ENCODE results near the gene OR1N1.

The OR1N1 gene

DNA sequence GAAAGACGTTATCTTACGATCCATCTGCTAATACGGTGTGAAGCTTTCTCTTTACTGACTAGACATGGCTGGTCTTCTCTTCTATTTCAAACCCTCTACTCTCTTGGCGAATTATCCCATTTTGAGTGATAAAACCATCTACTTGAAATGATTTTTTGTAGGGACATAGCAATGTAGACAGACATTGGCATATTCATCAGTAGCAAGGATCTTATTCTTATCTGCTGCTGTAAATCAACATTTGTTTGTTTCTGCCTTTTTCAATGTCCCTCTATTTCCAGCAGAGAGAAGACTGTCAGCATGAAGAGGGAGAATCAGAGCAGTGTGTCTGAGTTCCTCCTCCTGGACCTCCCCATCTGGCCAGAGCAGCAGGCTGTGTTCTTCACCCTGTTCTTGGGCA, 8.3 kb downstream of the OR1N1 start, which contains the start of gene OR1J4:
TSS of gene OR1J4 (plus strand) at position 301 of the 400 bp plus-strand sequence. CDS start at position 301, 0 bp downstream.
- ChIA-PET POLR2A (ENCODE audit: low non-redundant PET) (no interaction called here), CTCF (interaction anchor here (0.7 kb wide), 1 partner anchor 734 kb away, joined by 3 read pairs; no protein-coding TSS in a partner anchor)
- TF ChIP-seq, protein P1, sequence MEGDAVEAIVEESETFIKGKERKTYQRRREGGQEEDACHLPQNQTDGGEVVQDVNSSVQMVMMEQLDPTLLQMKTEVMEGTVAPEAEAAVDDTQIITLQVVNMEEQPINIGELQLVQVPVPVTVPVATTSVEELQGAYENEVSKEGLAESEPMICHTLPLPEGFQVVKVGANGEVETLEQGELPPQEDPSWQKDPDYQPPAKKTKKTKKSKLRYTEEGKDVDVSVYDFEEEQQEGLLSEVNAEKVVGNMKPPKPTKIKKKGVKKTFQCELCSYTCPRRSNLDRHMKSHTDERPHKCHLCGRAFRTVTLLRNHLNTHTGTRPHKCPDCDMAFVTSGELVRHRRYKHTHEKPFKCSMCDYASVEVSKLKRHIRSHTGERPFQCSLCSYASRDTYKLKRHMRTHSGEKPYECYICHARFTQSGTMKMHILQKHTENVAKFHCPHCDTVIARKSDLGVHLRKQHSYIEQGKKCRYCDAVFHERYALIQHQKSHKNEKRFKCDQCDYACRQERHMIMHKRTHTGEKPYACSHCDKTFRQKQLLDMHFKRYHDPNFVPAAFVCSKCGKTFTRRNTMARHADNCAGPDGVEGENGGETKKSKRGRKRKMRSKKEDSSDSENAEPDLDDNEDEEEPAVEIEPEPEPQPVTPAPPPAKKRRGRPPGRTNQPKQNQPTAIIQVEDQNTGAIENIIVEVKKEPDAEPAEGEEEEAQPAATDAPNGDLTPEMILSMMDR (conservative IDR thresholded peaks at IDR 0.05; ENCODE audit: low read depth), result no peak
- no peak within 1 kb of the TSS for H3K27ac ChIP-seq
- DNase-seq (ENCODE audit: low spot score), result no peak

DNA sequence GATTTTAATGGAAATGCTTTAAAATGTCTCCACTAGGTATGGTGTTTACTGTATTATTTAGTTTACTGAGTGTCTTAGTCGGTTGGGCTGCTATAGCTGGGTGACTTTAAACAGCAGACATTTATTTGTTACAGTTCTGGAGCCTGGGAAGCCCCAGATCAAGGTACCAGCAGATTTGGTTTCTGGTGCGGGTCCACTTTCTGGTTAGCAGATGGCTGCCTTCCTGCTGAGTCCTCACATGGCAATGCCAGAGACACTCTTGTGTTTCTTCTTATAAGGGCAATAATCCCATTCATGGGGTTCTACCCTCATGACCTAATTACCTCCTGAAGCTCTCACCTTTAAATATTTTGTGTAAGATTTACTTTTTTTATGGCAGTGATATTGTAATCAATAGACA, 8.9 kb downstream of the OR1N1 start:
- DNase-seq (ENCODE audit: low spot score), result no peak
- ChIA-PET POLR2A (ENCODE audit: low non-redundant PET) (no interaction called here), CTCF (interaction anchor here (0.7 kb wide), 1 partner anchor 734 kb away, joined by 3 read pairs; no protein-coding TSS in a partner anchor)
- TF ChIP-seq, protein P1 (conservative IDR thresholded peaks at IDR 0.05; ENCODE audit: low read depth), result no peak
- H3K27ac ChIP-seq, result no peak overlapping the region

DNA sequence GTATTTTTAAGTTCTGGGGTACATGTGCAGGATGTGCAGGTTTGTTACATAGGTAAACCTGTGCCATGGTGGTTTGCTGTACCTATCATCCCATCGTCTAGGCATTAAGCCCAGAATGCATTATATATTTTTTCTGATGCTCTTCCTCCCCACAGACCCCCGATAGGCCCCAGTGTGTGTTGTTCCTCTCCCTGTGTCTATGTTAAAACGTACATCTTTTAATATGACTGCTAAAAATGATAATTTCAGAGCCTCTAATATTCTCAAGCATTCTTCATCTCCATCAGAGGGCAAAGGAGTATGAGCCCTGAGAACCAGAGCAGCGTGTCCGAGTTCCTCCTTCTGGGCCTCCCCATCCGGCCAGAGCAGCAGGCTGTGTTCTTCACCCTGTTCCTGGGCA, 16.6 kb downstream of the OR1N1 start, which contains the start of gene OR1J2:
TSS of gene OR1J2 (plus strand) at position 301 of the 400 bp plus-strand sequence. CDS start at position 301, 0 bp downstream.
- CTCF ChIA-PET, result no interaction called here
- TF ChIP-seq, protein P1 (conservative IDR thresholded peaks at IDR 0.05; ENCODE audit: low read depth), result no peak
- no peak within 1 kb of the TSS for H3K27ac ChIP-seq
- no peak for DNase-seq (ENCODE audit: low spot score)
- POLR2A ChIA-PET (ENCODE audit: low non-redundant PET), result no interaction called here

DNA sequence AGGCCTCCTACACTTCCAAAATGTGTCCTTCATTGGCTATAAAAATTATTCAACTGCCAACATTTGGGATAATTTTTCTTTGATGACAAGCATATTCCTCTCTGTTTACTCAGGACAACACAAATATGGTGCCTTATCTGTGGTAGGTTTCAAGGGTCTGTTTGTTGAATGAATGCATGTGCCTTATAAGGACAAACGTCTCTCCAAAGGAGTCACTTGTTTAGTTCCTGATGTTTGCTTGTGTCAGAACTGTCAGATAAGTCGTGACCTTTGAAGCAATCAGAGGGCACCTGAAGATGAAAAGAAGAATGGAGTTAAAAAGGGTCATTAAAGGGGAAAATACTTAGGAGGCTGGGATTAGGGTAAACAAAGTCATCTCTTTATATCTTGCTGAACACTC, 20.1 kb downstream of the OR1N1 start:
- ChIA-PET CTCF (interaction anchor here (1.0 kb wide), 1 partner anchor 8 kb away, joined by 4 read pairs; no protein-coding TSS in a partner anchor), POLR2A (ENCODE audit: low non-redundant PET) (no interaction called here)
- TF ChIP-seq, protein P1 (conservative IDR thresholded peaks at IDR 0.05; ENCODE audit: low read depth), result no peak
- DNase-seq (ENCODE audit: low spot score), result no peak
- H3K27ac ChIP-seq, result no peak overlapping the region

DNA sequence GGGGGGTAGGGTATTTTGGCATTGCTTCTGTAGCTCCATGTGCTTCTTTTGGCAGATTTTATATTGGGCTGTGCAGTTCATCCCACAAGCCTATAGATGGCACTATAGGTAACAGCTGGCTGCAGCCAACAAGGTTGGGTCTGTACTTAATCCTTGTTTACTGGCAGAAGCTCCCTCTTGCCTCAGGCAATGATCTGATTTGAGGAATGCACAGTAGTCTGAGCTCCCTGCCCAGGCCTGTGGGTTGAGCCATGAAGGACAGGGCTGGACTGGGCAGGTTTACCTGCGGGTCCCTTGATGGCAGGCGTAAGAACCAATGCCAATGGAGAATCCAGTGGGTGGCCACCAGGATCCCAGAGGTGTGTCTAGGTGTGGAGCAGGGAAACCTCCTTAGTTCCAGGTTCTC, 28.2 kb downstream of the OR1N1 start:
- DNase-seq (ENCODE audit: low spot score), result peak; percentile 79
- no peak overlapping the region for H3K27ac ChIP-seq
- POLR2A ChIA-PET (ENCODE audit: low non-redundant PET), result interaction anchor here (0.6 kb wide), 1 partner anchor 402 kb away, joined by 4 read pairs; no protein-coding TSS in a partner anchor
- CTCF ChIA-PET, result interaction anchor here (0.5 to 2.1 kb wide), 30 partner anchors 8 to 864 kb away, joined by 3 to 16 read pairs (median 4); partner anchors contain the start of genes OR1L8 and PDCL
- TF ChIP-seq, protein P1 (conservative IDR thresholded peaks at IDR 0.05; ENCODE audit: low read depth), result peak; percentile 93

DNA sequence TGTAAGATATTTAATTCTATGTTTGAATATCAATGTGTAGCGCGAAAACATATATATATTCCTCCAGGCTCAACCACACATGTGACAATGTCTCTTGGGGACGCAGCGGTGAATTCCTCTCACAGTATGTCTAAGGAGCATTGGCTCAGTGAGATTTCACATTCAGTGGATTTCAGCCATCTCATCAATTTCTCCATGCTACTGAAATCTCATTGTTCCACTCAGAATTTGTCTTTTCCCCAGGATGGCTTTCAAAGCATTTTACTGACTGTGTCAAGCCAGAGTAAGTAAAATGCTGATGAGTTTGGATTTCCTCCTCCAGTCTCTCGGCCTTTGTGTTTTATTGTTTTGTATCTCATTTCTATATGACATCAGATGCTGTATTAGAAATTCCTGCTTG, 48.0 kb downstream of the OR1N1 start:
- CTCF ChIA-PET, result no interaction called here
- POLR2A ChIA-PET (ENCODE audit: low non-redundant PET), result no interaction called here
- H3K27ac ChIP-seq, result no peak overlapping the region
- TF ChIP-seq, protein P1 (conservative IDR thresholded peaks at IDR 0.05; ENCODE audit: low read depth), result no peak
- DNase-seq (ENCODE audit: low spot score), result no peak
